Stimulated activated CD4-positive, alpha-beta T cell treated with anti-CD3 and anti-CD28 coated beads, Interleukin-12 subunit alpha, Interleukin-12 subunit beta, amount 100 ng/mL, for 4 hours (primary cell): ENCODE measurements around the gene RTBDN.

Source experiments
- DNase-seq: peaks from one replicate; pipeline ENCODE4 v3.0.0-alpha.2; 2020

The RTBDN gene

DNA sequence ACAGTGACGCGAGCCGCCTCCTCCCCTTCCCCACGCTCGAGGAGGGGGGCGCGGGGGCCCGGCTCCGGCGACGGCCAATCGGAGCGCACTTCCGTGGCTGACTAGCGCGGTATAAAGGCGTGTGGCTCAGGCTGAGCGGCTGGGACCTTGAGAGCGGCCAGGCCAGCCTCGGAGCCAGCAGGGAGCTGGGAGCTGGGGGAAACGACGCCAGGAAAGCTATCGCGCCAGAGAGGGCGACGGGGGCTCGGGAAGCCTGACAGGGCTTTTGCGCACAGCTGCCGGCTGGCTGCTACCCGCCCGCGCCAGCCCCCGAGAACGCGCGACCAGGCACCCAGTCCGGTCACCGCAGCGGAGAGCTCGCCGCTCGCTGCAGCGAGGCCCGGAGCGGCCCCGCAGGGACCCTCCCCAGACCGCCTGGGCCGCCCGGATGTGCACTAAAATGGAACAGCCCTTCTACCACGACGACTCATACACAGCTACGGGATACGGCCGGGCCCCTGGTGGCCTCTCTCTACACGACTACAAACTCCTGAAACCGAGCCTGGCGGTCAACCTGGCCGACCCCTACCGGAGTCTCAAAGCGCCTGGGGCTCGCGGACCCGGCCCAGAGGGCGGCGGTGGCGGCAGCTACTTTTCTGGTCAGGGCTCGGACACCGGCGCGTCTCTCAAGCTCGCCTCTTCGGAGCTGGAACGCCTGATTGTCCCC, 42.9 kb downstream of the RTBDN start, which contains the start of gene JUNB:
Gene JUNB (plus strand): TSS at position 142 of the 706 bp plus-strand sequence. CDS start 286 bp downstream, at position 428.
- DNase-seq = peak; percentile 96

- DNase-seq = no peak
Measured at GRCh38 chr19:12790628-12791344, 43.6 kb downstream of the RTBDN start.

DNA sequence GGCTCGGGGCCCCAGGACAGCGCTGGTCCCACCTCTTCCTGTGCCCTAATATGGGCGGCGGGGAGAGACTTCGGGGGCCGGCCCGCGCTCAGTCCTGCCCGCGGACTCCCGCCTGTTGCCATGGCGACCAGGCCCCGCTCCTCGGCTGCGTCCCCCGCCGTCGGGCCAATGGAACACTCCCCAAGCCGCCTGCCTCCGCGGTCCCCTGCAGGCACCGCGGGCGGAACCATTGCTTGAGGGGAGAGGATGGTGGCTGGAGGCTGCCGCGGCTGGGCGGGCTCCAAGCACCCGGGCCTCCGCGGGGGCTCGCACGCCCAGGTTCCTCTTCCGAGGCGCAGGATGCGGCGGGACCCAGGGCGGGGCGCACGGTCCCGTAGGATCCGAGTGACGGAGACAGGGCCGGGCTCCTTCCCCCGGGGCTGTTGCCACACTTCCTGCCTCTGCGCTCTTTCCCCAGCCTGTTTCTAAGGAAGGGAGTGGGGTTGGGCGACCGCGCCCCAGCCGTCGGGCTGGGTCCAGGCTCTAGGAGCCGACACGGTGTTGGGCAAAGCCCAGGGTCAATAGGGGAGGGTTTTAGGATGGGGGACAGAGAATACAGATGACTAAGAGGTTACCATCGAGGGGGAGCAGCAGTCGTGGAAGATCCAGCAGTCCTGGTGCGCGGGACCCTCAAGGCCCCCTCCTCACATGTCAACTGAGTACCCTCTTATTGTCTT, 44.3 kb downstream of the RTBDN start:
- DNase-seq = peak; percentile 86

GRCh38 chr19:12789098-12789903, 45.1 kb downstream of the RTBDN start:
- no peak for DNase-seq

GRCh38 chr19:12788682-12789097, 45.7 kb downstream of the RTBDN start:
- DNase-seq = no peak

- no peak for DNase-seq
Measured at GRCh38 chr19:12788042-12788681, 46.2 kb downstream of the RTBDN start.

DNA sequence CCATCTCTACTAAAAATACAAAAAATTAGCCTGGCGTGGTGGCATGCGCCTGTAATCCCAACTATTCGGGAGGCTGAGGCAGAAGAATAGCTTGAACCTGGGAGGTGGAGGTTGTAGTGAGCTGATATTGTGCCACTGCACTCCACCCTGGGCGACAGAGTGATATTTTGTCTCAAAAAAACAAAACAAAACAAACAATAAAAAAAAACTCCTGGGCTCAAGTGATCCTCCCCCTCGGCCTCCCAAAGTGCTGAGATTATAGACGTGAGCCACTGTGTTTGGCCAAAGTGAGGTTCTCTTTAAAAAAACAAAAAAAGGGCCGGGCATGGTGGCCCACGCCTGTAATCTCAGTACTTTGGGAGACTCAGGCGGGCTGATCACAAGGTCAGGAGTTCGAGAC, 46.9 kb downstream of the RTBDN start:
- no peak for DNase-seq

DNA sequence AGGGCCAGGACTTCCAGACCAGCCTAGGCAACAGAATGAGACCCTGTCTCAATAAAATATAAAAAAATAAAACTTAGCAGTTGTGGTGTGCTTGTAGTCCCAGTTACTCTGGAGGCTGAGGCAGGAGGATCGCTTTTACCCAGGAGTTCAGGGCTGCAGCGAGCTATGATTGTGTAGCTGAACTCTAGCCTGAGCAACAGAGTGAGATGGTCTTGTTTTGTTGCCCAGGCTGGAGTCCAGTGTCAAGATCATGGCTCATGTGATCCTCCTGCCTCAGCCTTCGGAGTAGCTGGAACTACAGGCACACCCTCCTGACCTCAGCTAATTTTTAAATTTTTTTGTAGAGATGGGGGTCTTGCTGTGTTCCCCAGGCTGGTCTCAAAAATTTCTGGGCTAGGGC, 47.4 kb downstream of the RTBDN start:
- no peak for DNase-seq

DNA sequence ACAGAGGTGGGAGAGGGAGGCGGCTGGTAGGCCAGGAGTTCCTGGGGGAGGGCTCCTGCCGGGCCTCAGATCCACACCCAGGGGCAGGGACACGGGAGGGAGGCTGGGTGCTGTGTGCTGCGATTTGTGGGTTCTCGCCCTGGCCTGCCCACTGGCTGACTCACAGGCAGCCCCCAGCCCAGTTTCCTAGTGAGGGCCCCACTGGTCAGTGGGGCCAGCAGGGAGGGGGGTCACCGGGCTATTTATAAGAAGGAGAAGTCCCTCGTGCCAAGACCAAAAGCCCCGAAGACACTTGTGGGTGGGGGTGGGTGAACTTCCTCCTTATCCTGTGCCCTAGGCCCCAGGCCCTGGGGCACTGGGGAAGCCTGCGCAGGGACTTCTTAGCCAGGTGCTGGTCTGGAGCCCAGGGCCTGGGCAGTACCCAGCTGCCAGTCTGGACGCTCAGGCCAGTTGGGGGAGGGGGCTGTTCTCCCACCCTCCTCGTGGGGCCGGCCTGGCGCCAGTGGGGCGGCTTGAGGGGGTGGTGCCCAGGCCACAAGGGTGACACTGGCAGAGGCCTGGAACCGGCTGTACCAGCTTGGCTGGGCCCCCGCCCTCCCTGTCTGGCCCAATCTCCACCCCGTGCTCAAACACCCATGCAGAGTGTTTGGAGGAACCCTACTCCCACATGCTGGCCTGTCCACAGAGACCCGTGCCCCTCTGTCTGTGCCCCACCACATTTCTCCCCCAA, 48.1 kb downstream of the RTBDN start:
- DNase-seq = no peak

DNA sequence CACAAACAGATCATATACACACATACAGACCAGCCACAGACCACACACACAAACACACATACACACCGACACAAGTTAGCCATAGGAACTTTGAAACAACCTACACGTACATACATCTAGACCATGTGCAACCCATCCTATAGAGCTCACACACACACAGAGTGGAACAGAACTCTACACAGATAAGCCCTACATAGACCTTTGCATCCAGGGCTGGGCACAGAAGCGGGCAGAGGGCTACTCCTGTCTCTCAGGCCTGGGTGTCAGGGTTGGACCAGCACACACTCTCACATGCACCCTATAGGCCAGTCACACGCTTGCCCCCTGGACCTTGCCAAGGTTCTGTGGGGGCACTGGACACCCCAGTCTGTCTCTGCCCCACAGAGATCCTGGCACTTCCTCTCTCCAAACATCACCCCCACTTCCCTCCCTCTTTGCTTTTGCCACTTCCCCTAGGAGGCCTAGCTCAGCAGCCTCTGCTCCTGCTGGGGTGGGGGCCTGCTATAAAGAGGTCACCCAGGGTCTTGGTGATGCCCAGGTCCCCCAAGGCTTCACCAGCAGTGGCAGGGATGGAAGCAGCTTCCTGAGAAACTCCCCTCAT, 48.8 kb downstream of the RTBDN start:
- no peak for DNase-seq

DNA sequence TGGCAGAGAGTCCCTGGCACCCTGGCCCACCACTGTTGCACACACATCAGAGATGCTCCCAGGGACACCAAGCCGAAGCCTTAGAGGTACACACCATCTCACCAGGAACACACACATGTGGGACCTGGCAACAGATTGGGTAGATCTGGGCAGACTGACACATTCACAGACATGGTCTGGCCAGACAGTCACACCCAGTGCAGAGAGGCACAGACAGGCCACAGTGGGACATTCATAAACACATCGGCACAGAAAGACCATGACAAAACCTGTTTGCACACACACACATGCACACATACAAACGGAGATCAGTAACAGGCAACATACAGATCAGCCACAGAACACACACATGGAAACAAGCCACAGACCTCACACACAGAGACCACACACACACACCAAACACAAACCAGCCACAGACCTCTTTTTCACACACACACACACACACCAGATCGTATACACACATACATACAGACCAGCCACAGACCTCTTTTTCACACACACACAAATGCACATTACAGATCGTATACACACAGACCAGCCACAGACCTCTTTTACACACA, 49.4 kb downstream of the RTBDN start:
- no peak for DNase-seq

- DNase-seq = no peak
Measured at GRCh38 chr19:12784394-12784870, 49.9 kb downstream of the RTBDN start.

DNA sequence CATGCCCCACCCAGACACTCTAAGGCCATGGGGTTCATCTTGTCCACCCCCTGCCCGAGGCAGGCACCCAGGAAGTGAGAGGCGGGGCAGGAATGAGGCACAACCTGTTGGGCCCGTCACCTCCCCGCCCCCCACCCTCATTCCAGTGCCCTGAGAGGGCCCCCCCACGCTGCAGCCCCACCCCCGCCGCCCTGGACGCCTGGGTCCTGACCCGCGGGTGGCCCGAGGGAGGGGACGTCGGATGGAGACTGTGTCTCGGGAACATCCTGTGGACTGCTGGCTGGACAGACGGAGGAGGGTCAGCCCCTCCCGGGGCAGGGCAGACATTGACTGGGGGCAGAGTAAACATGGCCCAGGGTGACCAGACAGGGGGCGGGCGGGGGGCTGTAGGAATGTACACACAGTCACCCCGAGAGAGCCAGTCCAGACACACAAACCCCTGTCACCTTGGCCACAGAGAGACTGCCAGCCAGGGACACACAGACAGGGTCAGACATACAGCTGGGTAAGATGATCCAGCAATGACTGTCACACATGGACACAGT, 50.5 kb downstream of the RTBDN start:
- DNase-seq = no peak

GRCh38 chr19:12783291-12783848, 51.0 kb downstream of the RTBDN start:
- peak; percentile 55 for DNase-seq

DNA sequence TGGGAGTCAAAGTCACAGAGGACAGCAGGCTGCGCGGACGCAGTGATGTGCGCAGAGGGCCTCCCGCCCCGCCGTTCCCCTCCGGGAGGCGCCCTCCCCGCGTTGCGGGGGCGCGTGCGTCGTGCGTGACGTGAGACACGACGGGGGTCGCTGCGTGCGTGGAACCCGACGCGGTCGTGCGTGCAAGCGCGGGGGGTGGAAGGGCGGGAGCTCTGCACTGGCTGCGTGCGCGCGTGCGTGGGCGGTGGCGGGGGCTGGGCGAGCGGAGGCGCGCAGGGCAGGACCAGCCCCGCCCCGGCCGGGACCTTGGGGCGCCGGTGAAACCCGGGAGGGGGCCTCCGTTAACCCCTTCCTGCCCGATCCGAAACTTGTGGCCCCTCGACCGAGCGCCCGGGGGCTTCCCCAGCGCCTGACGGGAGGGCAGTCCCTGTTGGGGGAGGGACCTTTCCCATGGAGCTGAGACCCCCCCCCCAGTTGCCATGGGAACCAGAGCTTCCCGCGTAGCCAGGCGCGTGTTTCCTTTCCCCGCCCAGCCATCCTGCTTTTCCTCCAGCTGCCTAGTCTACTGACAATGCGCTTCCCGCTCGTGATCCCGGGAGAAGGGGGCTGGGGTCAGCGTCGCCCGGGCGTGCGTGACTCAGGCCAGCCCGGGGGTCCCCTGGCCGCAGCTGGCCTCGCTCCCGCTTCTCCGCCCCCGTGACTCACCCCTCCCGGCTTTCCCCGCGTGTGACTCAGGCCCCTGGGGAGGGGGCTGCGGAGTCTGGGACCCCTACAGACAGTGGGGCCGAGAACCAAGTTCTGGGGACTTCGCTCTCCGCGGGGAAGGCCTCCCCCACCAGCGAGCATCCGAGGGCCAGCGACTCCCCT, 51.7 kb downstream of the RTBDN start:
- peak; percentile 91 for DNase-seq

GRCh38 chr19:12782174-12782423, 52.3 kb downstream of the RTBDN start:
- DNase-seq = no peak

DNA sequence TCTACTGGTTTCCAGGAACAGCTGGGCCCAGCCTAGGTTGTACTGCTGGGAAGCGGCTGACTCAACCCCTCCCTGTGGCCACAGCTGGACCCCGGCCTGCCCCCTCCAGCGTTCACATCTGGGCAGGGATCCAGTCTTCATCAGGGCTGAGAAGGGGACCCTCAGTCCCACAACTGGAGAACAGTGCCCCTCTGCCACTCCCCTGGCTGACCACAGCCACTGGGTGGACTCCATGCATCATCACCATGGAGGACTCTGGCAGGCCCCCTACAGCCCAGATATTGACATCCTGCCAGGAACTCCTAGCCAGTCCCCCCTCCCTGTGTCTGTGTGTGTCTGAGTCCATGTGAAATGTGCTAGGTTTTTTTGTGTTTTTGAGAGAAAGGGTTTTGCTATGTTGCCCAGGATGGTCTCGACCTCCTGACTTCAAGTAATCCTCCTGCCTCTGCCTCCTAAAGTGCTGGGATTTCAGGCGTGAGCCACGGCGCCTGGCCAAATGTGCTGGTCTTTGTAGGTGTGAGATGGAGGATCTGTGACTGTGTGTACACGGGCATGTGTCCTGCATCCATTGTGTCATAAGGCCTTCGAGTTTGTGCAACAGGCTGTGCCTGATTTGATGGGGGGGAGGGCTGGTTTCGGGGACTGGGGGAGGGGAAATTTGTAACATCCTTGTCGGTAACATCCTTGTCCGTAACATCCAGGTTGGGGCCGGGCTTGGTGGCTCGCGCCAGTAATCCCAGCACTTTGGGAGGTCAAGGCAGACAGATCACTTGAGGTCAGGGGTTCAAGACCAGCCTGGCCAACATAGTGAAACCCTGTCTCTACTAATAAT, 55.0 kb downstream of the RTBDN start:
- DNase-seq = no peak

- DNase-seq = no peak
Measured at GRCh38 chr19:12778905-12779161, 55.5 kb downstream of the RTBDN start.
